SU-DHL-6 (cell line): ENCODE results near the gene TFF1.

Experiments
- CTCF ChIP-seq: fragments of 200-600 bp; sonication (generic); IDR thresholded peaks from one replicate; pipeline ENCODE4 v1.5.1; 2017; ENCODE audit warnings: antibody characterized with exemption, mild to moderate bottlenecking, low read length, moderate library complexity; ENCODE audit not compliant: insufficient read depth, poor library complexity, severe bottlenecking
- EZH2phosphoT487 ChIP-seq: fragments of 200-600 bp; sonication (generic), shearing (Covaris generic); conservative IDR thresholded peaks from 2 replicates; pipeline ENCODE4 v1.6.1; 2018; ENCODE audit warnings: mild to moderate bottlenecking, antibody characterized with exemption, low read length, moderate library complexity, mixed read lengths

DNA sequence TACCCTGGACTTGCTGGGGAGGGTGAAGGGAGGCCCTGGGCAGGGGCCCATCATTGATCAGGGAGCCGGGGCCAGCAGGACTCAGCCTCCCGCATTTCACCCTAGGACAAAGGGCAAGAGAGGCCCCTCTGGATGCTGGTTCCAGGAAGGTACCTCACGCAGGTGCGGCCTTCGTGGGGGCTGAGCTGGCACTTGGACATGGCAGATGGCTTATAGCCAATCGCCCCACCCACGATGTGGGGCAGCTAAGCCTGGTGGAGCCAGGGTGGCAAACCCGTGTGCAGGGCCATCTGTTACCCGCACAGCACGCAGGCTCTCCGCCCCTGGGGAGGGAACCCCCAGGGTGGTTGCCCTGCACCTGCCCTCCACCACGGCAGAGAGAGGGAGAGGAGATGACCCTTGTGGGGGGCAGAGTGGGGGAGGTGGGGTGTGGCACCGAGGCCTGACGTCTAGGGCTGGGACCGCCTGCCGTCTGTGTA lies 53.7 kb downstream of the TFF1 start:
- no peak for TF ChIP-seq CTCF
- no peak for TF ChIP-seq EZH2phosphoT487
